ENCODE results near the gene SLC24A1. TPM values are rescaled to one million over a fixed set of nuclear protein-coding genes. Genes with fewer than 3 reads are reported as not detected.
A peak's percentile ranks its signal among the peaks of the same experiment; 100 is the strongest.

The SLC24A1 gene
- 10 to 100 TPM; 18.5 to 26.0 (median 23.6) TPM for polyA plus RNA-seq (ENCODE audit: insufficient read length in 4 of 4)

- no peak for DNase-seq (ENCODE audit: low read depth in 4 of 4, low spot score in 2 of 4)
Measured at GRCh38 chr15:65621638-65622037, at the start of gene SLC24A1. Gene SLC24A1, plus strand, starts transcription at chr15:65621938. Its CDS starts 2,143 bp downstream, at chr15:65624081.

GRCh38 chr15:65571971-65572370, 49.8 kb upstream of the SLC24A1 start:
- DNase-seq (ENCODE audit: low read depth in 4 of 4, low spot score in 2 of 4): no peak

DNA sequence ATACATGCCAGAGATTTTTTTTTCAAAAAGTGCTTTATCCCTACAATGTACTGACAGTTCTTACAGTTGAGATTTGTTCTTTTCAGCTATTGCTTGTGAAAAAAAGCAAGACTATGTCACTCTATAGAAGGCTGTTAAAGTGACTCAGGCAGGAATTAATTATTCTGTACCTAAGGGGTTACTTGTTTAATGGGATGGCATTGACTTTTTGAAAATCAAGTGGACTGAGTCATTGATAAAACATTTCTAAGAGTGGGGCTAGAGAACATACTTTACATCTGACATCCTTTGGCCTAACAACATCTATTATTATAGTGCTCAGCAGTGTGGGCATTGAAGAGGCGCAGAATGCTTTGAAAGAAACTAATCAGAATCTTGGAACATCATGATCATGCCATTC, 45.1 kb upstream of the SLC24A1 start:
- DNase-seq (ENCODE audit: low read depth in 4 of 4, low spot score in 2 of 4): no peak

GRCh38 chr15:65577129-65577996, 44.4 kb upstream of the SLC24A1 start:
- no peak for DNase-seq (ENCODE audit: low read depth in 4 of 4, low spot score in 2 of 4)

GRCh38 chr15:65578904-65579728, 42.6 kb upstream of the SLC24A1 start:
- DNase-seq (ENCODE audit: low read depth in 4 of 4, low spot score in 2 of 4): no peak

- DNase-seq (ENCODE audit: low read depth in 4 of 4, low spot score in 2 of 4): no peak
Measured at GRCh38 chr15:65579762-65580161, 42.0 kb upstream of the SLC24A1 start.

DNA sequence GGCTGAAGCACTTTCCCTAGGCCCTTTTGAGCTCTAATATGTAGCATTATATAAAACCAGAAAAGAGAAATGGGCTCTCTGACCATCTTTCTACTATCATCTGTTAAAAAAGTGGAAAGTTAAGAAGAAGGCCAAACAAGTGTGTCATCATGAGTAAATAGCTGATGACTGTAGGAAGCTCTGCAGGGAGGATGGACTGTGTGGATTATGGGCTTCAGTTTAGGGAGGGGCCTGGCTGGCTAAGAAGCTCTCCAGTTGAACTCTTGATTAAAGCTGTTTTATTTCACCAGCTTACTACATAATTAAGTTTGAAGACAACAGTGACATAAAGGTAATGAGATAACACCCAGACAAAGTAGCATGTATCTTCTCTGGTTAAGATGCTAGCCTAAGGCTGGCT, 41.5 kb upstream of the SLC24A1 start:
- DNase-seq (ENCODE audit: low read depth in 4 of 4, low spot score in 2 of 4): no peak

GRCh38 chr15:65583701-65584100, 38.0 kb upstream of the SLC24A1 start:
- DNase-seq (ENCODE audit: low read depth in 4 of 4, low spot score in 2 of 4): peak in 2 of 4 donors; percentile 6 to 21

- no peak for DNase-seq (ENCODE audit: low read depth in 4 of 4, low spot score in 2 of 4)
Measured at GRCh38 chr15:65584241-65584640, 37.5 kb upstream of the SLC24A1 start.

GRCh38 chr15:65587094-65587493, 34.6 kb upstream of the SLC24A1 start:
- DNase-seq (ENCODE audit: low read depth in 4 of 4, low spot score in 2 of 4): no peak

GRCh38 chr15:65595960-65596359, 25.8 kb upstream of the SLC24A1 start:
- no peak for DNase-seq (ENCODE audit: low read depth in 4 of 4, low spot score in 2 of 4)

DNA sequence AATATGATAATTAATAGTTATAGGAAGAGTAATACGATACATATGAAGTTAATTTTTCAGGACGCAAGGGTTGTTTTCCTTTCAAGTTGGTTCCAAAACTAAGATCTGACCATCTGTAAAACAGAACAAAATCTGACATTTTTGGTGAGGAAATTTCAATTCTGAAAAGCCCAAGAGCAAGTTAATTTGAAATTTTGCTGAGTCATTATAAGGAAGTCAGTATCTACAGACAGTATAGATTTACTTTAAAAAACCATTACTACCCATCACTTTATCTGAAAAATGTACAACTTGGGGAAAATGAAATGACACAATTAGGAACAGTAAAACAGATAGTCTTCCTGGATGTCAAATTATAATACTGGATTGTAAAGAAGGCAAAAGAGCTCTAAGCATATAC, 23.3 kb upstream of the SLC24A1 start:
- no peak for DNase-seq (ENCODE audit: low read depth in 4 of 4, low spot score in 2 of 4)

- DNase-seq (ENCODE audit: low read depth in 4 of 4, low spot score in 2 of 4): no peak
Measured at GRCh38 chr15:65599677-65600076, 22.1 kb upstream of the SLC24A1 start.

- DNase-seq (ENCODE audit: low read depth in 4 of 4, low spot score in 2 of 4): no peak
Measured at GRCh38 chr15:65603134-65603533, 18.6 kb upstream of the SLC24A1 start.

GRCh38 chr15:65603559-65603958, 18.2 kb upstream of the SLC24A1 start:
- no peak for DNase-seq (ENCODE audit: low read depth in 4 of 4, low spot score in 2 of 4)

- peak; percentile 87 to 93 (median 92) for DNase-seq (ENCODE audit: low read depth in 4 of 4, low spot score in 2 of 4)
Measured at GRCh38 chr15:65610871-65611718, 10.6 kb upstream of the SLC24A1 start, which contains the start of gene INTS14. Gene INTS14, minus strand, starts transcription at chr15:65611131. Its CDS starts 3,751 bp downstream, at chr15:65607380.

GRCh38 chr15:65611888-65612615, 9.7 kb upstream of the SLC24A1 start:
- DNase-seq (ENCODE audit: low read depth in 4 of 4, low spot score in 2 of 4): peak in 1 of 4 donors; percentile 6

DNA sequence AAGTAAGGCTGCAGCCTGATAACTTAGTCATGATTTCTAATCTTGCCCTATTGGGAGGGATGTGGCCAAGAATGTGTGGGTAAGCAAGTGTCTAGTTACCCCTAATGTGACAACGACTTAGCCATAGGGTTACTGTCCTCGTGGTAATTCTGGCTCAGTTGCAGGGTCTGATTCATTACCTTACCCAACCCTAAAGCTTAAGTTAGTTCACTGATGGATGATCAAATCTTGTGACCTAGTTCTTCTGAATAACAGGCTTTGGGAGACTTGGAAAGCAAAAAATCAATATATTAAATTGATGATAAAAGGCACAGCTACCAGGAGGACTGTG, 9.2 kb upstream of the SLC24A1 start:
- no peak for DNase-seq (ENCODE audit: low read depth in 4 of 4, low spot score in 2 of 4)

DNA sequence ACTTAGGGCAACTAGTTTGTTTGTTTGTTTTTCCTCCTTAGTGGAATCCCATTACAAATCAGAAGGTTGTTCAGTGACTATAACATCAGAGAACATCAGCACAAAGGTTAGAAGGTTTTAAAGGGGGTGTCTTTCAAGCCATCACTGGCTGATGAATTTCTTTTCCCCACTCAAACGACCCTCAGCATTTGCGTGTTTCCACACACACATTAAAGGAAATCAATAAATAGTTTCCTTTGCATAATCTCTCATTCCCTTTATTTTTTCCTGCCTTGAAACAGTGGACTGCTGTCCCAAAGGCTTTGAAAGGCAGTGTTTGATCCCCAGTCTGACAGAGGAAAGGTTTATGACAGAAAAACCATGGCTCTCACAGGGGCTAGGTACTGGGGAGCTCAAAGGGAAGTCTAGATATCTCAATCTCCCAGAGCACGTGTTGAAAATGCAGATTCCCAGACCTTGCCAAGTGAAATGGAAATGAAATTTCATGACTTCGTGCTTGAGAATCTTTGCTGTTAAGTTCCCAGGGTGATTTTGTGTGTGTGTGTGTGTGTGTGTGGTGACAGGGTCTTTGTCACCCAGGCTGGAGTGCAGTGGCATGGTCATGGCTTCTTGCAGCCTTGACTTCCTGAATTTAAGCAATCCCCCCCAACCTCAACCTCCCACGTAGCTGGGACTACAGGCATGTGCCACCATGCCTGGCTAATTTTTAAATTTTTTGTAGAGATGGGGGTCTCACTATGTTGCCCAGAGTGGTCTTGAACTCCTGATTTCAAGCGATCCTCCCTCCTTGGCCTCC, 8.6 kb upstream of the SLC24A1 start:
- DNase-seq (ENCODE audit: low read depth in 4 of 4, low spot score in 2 of 4): no peak

Measured in left renal cortex interstitium (tissue), 4 donors.